Right ventricle myocardium superior (tissue), 1 donor: Measurements from ENCODE around the gene ZNF827. TPM values are rescaled to one million over a fixed set of nuclear protein-coding genes. Genes with fewer than 3 reads are reported as not detected.
A peak's percentile ranks its signal among the peaks of the same experiment; 100 is the strongest.

Experiments
- ATAC-seq: fragments of 200-7000 bp; cut with Tn5 transposase; one replicate; pipeline ENCODE4 v1.9.1; 2020; ENCODE audit warnings: mild to moderate bottlenecking; ENCODE audit not compliant: poor library complexity
- DNase-seq: peaks from one replicate; pipeline ENCODE4 v3.0.0-alpha.2; 2020
- intact Hi-C: fragments of 100-400 bp; cut with DNase I; formaldehyde crosslinking; loops from one replicate; pipeline ENCODE4 v1.11.2; 2022
- total RNA-seq: library from RNA; stranded (reverse); fragmentation: NEBNext Ultra II Directional; extraction: Animal tissue kit (Norgen Biotek cat#: 25700); gene quantifications from one replicate; pipeline ENCODE4 v1.2.1, GENCODE V29; 2021
- donor health status: DM: no; HTN: yes; CAD: no; lungs with severe emphysema.

ZNF827 gene
- total RNA-seq, 1 donor from 2014 or later: 13.0 TPM

DNA sequence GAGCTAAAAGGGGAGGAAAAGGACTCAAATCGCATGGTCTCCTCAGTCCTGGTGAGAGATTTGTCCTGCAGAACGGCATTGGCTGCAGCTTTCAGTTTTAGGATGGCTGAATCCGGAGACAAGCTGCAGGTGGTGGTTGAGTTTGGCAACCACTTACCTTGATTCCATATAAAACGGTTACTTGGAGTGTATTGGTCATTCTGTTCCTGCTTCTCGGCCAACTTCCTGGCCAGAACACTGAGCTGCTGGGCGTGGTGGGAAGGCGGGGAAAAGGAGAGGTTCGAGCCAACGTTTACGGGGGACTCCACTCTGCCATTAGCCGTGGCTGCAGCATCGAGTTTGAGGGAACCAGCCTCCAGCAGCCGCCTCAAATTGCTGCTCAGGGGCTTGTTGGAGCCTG is 36.1 kb downstream of the ZNF827 start:
- intact Hi-C loops: no loop called here
- no peak for DNase-seq
- ATAC-seq: no peak

DNA sequence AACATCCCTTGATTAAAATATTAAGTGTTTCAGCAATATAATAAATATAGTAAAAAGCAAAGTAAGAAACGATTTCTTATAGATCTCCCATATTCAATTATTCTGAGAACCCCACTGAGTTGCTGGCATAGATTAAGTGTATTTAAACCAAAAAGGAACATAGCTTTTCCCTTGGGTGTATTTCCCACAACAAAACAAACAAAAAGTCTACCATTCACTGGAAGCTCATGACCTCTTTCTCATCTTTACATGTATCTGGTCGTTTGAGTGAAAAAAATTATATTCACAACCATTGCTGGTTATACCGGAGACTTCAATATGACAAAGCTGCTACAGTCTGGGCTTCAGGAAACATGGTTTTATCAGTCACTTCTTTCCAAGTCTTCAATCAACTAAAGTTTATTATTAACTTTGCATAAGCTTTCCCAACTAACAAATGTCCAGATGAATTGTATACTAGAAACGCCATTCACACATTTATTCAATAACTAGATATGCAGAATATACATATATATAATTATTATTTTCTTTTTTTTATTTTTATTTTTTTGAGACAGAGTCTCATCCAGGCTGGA is 38.6 kb downstream of the ZNF827 start:
- intact Hi-C loops: no loop called here
- DNase-seq (no peak), ATAC-seq (no peak)

DNA sequence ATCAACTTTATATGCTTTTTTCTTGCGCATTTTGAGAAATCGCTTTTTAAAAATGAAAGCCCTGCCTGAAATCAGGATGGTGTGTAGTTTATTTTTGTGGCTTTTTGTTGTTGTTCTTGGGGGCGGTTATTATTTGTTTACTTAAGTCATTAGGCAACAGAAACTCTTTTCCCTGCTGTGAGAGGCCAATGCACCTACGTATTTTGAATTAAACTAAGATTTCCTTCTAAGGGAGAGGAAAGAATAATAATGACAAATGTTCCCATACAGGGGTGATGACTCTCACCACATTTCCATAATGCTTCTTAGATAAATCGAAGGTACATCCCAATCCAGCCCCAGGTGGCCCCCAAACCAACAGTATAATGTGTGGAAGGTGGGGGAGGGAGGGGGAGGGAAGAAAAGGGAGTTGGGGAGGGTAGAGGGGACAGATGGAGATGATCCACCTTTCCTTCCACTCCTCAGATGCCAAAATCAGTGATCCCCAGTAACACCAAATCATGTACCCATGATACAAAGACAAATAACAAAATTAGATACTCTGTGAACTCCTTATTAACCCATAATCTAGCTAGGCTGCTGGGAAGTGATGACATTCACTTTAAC is 39.6 kb downstream of the ZNF827 start:
- intact Hi-C loops: no loop called here
- DNase-seq: no peak
- no peak for ATAC-seq

DNA sequence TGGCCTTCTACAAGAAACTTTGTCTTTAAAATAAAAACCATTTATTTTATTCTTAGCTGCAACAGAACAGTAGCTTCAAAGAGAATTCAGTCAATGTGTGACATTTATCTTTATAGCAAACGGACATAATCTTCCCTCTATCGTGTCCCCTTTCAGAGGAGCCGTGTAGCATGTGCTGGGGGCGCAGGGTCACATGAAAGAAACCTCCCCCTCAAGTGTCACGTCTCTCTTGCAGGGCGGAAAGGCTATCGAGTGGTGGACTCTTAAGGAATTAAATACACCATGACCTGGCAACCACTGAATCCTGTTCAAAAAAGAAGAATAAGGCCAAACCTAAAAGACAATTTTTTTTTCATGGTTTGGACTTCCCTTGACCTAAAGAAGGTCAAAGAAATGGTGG is 40.2 kb downstream of the ZNF827 start:
- DNase-seq: no peak
- ATAC-seq: no peak
- intact Hi-C loops: no loop called here

DNA sequence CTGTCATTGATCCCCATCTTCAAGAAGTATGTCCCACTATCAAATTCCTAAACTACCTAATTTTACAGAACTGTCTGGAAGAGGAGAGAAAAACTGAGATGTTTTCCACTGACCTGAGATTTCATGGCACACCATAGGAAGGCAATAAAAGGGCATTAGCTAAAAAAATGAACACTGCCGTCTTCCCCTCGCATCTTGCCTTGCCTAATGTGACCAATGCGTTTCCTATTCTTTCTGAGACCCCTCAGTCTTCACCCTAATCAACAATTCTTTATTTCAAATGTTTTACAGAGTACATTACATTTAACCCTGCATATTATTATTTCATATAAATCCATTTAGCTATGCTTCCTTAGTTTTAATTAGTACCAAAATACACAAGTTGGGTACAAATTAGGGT is 43.6 kb downstream of the ZNF827 start:
- ATAC-seq: no peak
- intact Hi-C loops: no loop called here
- DNase-seq: no peak

DNA sequence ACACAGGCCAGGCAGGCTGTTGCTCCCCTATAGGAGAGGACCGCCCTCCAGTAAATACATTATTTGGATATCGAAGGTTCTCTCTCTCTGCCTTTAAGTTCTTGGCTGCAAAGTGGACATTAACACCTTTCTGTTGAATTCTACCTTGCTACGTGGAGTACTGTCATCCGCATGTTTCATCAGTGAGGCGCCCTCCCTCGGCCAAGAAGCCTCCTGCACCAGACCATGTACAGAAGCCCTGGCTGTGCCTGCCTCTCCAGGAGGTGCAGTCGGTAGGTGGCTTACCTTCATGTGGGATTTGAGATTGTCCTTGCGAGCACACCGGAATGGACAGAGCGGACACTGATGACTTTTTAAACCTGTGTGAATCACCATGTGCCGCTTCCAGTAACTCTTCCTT is 46.7 kb downstream of the ZNF827 start:
- no peak for ATAC-seq
- intact Hi-C loops: no loop called here

DNA sequence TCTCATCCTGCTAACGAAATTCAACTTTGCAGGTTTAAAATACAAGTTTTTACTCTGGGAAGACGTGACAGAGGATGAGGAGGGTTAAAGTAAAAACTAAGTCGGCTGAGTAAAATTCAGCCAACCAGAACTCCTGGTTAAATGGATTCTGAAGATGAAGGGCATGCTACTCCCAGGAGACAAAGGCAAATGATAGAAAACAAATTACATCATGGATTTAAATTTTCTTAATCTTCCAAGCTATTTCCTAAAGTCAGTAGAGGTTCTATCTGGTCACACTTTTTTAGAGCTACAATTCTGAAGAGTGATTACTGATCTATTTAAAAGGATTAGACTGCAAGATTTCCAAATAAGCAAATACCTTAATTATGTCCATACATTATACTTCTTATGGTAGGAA is 47.9 kb downstream of the ZNF827 start:
- ATAC-seq (no peak), DNase-seq (no peak)
- intact Hi-C loops: no loop called here

More for the DNA sequence above, 46.7 kb downstream of the ZNF827 start:
- no peak for DNase-seq

DNA sequence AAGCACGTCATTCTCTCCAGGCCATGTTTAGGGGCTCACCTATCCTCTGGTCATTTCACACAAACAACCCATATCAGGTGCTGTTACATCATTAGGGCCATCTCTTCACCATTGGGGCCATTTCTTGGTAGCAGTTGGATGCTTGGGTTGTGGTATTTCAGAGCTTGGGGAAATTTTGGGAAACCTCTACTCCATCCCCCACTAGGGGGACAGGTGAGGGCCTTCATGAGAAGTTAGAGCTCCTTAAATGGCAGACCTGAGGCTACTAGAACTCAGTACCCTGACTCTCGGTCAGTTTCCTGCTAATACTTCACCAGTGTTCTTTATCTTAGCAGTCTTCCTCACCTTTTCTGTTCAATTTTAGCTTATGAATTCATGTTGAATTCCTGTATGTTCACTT is 50.2 kb downstream of the ZNF827 start:
- no peak for ATAC-seq
- intact Hi-C loops: no loop called here
- DNase-seq: no peak

DNA sequence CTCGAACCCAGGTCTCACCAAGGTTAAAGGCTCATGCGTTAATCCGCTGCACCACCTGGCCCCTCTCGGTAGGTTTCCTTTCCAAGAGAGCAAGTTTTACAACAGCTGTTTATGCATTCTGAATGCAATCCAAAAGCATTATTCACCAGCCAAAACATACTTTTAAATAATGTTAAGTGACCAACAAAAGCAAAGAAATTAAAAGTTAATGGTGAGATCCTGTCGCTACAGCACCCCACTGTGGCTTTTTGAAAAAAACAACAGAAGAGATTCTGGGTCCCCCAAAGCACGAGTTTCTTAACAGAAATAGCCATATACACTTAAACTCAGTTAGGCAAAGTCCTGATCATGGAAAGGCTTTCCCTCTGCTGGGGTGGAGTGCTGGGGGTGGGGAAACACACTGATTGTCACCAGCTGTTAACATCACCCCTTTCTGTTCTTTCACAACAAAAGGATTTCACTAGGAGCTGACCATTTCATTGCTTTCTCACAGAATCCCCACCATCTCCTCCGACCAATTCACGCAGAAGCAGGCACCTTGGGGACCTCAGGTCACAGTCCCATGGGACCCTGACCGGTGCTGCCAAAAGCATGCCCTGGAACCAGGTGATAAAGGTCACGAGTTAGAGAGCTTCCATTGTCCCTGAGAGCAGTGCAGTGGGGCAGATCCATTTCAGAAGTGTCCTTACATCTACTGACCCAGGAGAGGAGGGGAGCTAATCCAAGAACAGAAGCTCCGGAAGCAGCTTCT is 51.2 kb downstream of the ZNF827 start:
- ATAC-seq: peak; percentile 71
- DNase-seq: no peak
- intact Hi-C loops: loop anchor here (2.0 kb wide), 1 partner anchor 49 kb away; no protein-coding TSS in a partner anchor

DNA sequence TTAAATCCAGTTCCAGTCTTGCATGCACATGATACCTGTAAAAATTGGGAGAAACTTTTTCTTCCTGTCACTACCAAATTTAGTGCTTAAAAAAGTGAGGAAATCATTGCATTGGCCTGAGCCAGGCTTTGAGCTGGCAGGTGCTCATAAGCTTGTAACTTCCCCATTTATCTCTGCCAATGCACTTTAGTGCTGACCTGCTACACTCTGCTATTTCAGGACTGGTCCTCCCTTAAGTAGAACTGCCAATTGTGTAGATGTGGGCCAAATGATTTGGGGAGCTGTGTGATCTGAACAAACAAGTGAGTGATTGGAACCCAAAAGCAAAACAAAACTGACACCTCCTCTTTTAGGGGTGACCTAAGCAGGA is 51.8 kb downstream of the ZNF827 start:
- intact Hi-C loops: loop anchor here (2.0 kb wide), 1 partner anchor 50 kb away; no protein-coding TSS in a partner anchor
- DNase-seq (no peak), ATAC-seq (peak; percentile 87)

DNA sequence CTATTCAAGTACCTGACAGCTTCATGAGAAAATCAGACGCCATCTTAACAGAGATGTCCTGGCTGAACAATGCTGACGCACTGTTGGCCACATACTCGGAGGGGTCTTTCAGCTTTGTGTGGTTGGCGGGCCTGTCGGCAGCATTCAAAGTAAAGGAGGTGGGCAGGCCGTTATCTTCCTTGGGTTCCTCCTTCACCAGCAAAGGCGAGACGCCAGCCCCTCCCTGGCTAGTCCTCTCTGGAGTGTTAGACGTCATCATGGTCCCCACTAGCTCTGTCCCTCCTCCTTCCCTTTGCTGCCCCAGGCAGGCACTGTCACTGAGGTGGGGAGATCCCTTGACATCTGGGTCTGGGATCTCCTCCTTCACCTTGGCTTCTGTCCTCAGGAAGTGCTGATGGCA is 53.0 kb downstream of the ZNF827 start:
- no peak for DNase-seq
- intact Hi-C loops: loop anchor here (2.0 kb wide), 1 partner anchor 51 kb away; no protein-coding TSS in a partner anchor

DNA sequence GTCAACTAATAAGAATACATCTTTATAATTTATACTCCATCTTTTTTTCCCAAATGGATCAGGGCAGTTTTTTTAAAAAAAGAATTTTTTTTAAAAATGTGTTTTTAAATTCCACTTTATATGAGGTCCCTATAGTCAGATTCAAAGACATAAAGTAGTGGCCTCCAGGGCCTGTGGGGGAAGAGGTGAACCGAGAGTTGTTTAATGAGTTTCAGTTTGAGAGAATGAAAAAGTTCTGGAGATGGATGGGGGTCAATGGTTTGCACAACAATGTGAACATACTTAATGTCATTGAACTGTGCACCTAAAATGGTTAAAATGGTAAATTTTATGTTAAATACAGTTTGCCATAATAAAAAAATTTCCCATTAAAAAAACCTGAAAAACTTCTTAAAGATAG is 53.8 kb downstream of the ZNF827 start:
- intact Hi-C loops: no loop called here
- DNase-seq (no peak), ATAC-seq (no peak)

More for the DNA sequence above, 53.0 kb downstream of the ZNF827 start:
- no peak for ATAC-seq

DNA sequence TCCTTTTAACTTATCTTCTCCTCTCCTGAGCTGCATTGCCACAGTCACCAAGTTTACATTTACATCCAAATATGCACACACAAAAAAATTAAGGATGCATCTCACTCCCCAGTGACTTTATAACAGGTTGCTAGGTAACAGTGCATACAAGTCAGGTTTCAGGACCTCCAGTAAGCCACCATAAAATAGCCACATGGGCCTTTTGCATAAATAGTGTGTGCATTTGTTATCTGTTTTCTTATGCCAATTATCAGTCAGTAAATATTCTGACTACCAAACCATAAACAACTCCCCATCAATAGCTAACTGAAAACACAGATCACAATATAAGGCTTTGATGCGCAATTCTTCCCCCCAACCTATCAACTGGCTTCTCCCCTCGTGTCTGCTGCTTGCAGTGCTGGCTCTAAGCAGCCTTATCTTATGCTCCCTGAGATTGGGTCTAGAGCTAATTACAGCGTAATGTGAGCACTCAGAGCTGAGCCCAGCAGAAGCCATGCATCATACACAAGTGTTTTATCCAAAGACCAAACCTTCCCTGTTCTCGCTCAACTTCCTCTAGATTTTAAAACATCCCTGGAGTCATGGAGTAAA is 55.4 kb downstream of the ZNF827 start:
- intact Hi-C loops: no loop called here

DNA sequence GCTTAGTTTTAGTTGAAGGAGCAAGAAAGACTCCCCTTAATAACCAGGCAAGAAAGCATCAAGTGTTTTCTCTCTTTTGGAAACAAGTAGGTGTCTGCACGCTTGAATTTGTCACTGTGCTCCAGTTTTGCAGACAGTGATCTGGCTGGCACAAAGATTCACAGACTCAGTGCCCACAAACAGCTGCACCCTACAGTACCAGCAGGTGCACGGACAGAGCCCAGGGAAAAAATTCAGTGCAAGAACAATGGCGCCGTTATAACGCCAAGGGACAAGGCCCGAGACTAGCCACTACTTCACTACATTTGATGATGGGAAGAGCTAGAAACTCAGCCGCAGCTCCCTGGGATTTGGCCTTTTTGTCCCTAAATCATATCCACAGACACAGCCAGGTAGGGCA is 56.0 kb downstream of the ZNF827 start:
- ATAC-seq: no peak
- intact Hi-C loops: no loop called here
- DNase-seq: no peak

More for the DNA sequence above, 55.4 kb downstream of the ZNF827 start:
- ATAC-seq: no peak
- no peak for DNase-seq

DNA sequence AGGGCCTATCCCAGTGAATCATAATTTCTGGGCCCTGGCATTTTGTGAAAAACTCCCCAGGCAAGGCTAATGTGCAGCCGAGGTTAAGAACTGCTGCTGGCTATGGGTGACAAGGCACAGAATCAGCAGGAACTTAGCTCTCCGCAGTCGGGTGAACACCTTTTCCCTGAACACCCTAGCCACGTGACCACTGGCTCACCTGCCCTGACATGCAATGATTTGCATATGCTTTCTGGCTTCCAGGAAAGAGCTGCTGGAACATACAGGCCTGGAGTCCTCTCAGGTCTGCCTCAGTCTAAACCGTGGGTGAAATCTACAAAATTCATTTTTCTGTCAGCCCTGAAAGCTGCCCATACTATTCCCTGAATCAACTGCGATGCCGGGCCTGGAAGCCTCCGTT is 56.6 kb downstream of the ZNF827 start:
- ATAC-seq: peak; percentile 22
- intact Hi-C loops: no loop called here
- no peak for DNase-seq

DNA sequence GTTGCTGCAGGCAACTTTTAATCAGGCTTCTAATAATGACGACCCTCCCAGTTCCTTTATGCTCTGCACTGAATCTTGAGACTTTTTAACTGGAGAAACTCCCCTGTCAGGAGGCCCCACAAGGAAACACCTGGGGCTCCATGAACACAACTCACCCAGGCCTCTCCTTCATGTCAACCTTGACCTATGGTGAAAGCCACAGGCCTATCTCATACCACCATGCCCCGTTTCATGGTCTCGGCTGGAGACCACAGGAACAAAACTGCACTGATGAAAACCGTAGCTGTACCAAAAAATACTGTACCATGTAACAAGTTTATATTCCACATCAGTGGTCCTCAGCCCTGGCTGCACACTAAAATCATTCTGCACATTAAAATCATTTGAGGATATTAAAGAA is 57.0 kb downstream of the ZNF827 start:
- DNase-seq (no peak), ATAC-seq (no peak)
- intact Hi-C loops: no loop called here

DNA sequence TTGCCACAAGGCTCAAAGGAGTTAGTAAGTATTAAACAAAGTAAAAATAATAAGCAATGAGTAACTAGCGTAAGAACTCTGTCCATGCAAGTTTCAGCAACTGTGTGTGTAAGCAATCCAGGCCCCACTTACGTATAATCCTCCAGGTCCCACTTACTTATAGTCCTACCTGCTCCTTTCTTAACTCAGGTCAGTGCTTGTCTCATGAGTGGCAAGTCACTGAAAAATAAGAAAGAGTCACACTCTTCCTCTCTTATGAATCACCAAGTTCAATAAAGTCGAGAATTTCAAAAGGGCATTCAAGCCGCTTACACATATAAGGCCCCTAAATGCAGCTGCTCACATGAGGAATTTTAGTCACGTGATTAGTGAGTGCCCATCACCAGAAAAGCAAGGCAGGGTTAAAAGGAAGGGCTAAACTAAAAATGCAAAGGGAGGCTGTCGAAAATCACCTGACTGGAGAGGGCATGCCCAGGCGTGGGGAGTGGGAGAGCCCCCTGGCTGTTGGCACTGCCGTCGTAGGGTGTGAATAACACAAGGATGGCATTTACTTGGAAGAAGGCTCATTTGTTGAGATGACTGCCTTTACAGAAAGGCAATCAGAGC is 58.2 kb downstream of the ZNF827 start:
- DNase-seq (no peak), ATAC-seq (no peak)
- intact Hi-C loops: no loop called here

DNA sequence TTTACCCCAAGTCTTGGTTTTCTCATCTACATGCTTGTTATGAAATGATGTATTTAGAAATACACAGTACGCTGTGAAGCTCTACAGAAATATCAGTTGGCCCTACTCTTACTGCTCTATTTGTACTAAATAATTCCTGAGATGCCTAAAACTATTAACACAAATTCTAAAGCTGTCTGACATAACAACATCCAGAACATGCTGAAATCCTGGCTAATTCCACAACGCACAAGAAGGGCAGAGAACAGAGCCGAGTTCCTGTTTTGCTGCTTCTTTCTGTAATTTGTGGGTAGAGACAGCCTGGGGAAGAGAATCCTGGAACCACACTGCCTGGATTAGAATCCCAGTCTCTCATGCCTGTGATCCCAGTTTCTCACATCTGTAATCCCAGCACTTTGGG is 59.0 kb downstream of the ZNF827 start:
- ATAC-seq (peak; percentile 73), DNase-seq (no peak)
- intact Hi-C loops: no loop called here
